Esophagus squamous epithelium (tissue), 4 donors: ENCODE data around the gene RTTN.

Experiments used
- POLR2A ChIP-seq, 4 donors: fragments of 450-650 bp; IDR thresholded peaks; one replicate each; pipeline ENCODE4 v1.6.1; 2017; ENCODE audit warnings: antibody characterized with exemption in 4 of 4, mild to moderate bottlenecking in 4 of 4, moderate library complexity in 3 of 4
- TF ChIP-seq, protein P1 (sequence below), 6 experiments: fragments of 450-650 bp in 4 of 6; fragments of 200-600 bp in 2 of 6; sonication (generic) in 2 of 6; IDR thresholded peaks; one replicate each; pipeline ENCODE4 v1.5.1; 2016 to 2019; ENCODE audit warnings: antibody characterized with exemption in 6 of 6, mild to moderate bottlenecking in 4 of 6, moderate library complexity in 4 of 6

DNA sequence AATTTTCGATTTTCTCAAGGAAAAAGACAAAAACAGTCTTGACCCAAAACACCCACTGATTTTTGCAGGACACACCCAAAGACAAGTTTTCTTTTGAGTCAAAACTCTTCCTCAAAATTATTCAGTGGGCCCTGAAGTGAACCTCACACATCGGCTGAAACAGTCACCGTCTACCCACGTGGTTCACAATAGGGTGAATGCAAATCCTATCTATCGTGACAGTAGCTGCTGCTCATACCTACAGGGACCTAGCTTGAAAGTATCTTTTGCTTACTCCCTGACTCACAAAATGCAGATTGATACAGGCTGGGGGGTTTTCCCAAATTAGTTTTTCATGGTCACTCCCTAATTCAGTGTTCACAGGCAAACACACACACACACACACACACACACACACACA is 247.1 kb downstream of the RTTN start:
- TF ChIP-seq, protein P1, sequence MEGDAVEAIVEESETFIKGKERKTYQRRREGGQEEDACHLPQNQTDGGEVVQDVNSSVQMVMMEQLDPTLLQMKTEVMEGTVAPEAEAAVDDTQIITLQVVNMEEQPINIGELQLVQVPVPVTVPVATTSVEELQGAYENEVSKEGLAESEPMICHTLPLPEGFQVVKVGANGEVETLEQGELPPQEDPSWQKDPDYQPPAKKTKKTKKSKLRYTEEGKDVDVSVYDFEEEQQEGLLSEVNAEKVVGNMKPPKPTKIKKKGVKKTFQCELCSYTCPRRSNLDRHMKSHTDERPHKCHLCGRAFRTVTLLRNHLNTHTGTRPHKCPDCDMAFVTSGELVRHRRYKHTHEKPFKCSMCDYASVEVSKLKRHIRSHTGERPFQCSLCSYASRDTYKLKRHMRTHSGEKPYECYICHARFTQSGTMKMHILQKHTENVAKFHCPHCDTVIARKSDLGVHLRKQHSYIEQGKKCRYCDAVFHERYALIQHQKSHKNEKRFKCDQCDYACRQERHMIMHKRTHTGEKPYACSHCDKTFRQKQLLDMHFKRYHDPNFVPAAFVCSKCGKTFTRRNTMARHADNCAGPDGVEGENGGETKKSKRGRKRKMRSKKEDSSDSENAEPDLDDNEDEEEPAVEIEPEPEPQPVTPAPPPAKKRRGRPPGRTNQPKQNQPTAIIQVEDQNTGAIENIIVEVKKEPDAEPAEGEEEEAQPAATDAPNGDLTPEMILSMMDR (IDR thresholded peaks at IDR 0.05): no peak
- no peak for TF ChIP-seq POLR2A (IDR thresholded peaks at IDR 0.05)
